BLaER1 treated with 17β-estradiol and CSF1 and Interleukin-3, amounts not matched to agents 10 nM and 100 nM (cell line): ENCODE measurements around the gene KCNH2.
"Not testable (repeated sequence)": the region's sequence is repeated elsewhere in the genome, so short reads cannot be mapped to it uniquely, and the experiment has no call there.

Experiments
- H3K27ac ChIP-seq, 11 experiments: shearing (Covaris generic); formaldehyde crosslinking; 2 replicates each; pipeline ENCODE4 v1.8.1; 2022
- H3K27me3 ChIP-seq, 11 experiments: shearing (Covaris generic); formaldehyde crosslinking; 2 replicates each; pipeline ENCODE4 v1.8.1; 2022
- H3K36me3 ChIP-seq, 11 experiments: shearing (Covaris generic); formaldehyde crosslinking; 2 replicates each; pipeline ENCODE4 v1.8.1; 2022
- H3K4me1 ChIP-seq, 10 experiments: shearing (Covaris generic); formaldehyde crosslinking; 2 replicates each; pipeline ENCODE4 v1.8.1; 2022
- H3K4me2 ChIP-seq, 11 experiments: shearing (Covaris generic); formaldehyde crosslinking; 2 replicates each; pipeline ENCODE4 v1.8.1; 2022
- H3K4me3 ChIP-seq, 10 experiments: shearing (Covaris generic); formaldehyde crosslinking; 2 replicates each; pipeline ENCODE4 v1.8.1; 2022
- H3K9ac ChIP-seq, 11 experiments: shearing (Covaris generic); formaldehyde crosslinking; 2 replicates each; pipeline ENCODE4 v1.8.1; 2022
- H3K9me3 ChIP-seq, 11 experiments: shearing (Covaris generic); formaldehyde crosslinking; replicated peaks in 1 of 11; 2 replicates each; pipeline ENCODE4 v1.8.1; 2022
- H4K20me1 ChIP-seq, 11 experiments: shearing (Covaris generic); formaldehyde crosslinking; 2 replicates each; pipeline ENCODE4 v1.8.1; 2022
- Cebpa-rat ChIP-seq, 11 experiments: shearing (Covaris generic); IDR thresholded peaks; 2 replicates each; pipeline ENCODE4 v1.8.1; 2022

Gene KCNH2

GRCh38 chr7:150917969-150918368 is 60.2 kb downstream of the KCNH2 start:
- Histone ChIP-seq H3K4me1 (peaks cover 0 to 24% (median 11%) of the 10 kb centered on the region in 10 experiments; a peak in 12 of 20 replicates), H3K9ac (no peak overlapping the region), H3K36me3 (no peaks in the 10 kb centered on the region), H3K27me3 (no peaks in the 10 kb centered on the region), H3K4me3 (no peak overlapping the region), H3K9me3 (no peaks in the 10 kb centered on the region), H4K20me1 (no peaks in the 10 kb centered on the region; a peak in 1 of 22 replicates), H3K27ac (no peak overlapping the region), H3K4me2 (no peak overlapping the region)
- TF ChIP-seq Cebpa-rat (IDR thresholded peaks at IDR 0.05), result no peak

GRCh38 chr7:150916670-150917069 is 61.5 kb downstream of the KCNH2 start:
- Histone ChIP-seq H3K4me2 (no peak overlapping the region), H3K4me1 (peaks cover 0 to 22% (median 10%) of the 10 kb centered on the region in 10 experiments; a peak in 12 of 20 replicates), H3K27ac (no peak overlapping the region), H4K20me1 (no peaks in the 10 kb centered on the region; a peak in 1 of 22 replicates), H3K9me3 (no peaks in the 10 kb centered on the region), H3K4me3 (no peak overlapping the region), H3K9ac (no peak overlapping the region), H3K27me3 (no peaks in the 10 kb centered on the region), H3K36me3 (no peaks in the 10 kb centered on the region)
- TF ChIP-seq Cebpa-rat (IDR thresholded peaks at IDR 0.05), result no peak

GRCh38 chr7:150914966-150915365 is 63.2 kb downstream of the KCNH2 start:
- H3K4me1 ChIP-seq, result peaks cover 0 to 16% (median 5%) of the 10 kb centered on the region in 10 experiments; a peak in 11 of 20 replicates
- no peak for TF ChIP-seq Cebpa-rat (IDR thresholded peaks at IDR 0.05)
- no peak overlapping the region for H3K27ac ChIP-seq
- no peaks in the 10 kb centered on the region for H3K27me3 ChIP-seq
- no peaks in the 10 kb centered on the region for H3K36me3 ChIP-seq
- H3K4me2 ChIP-seq, result no peak overlapping the region
- H3K9ac ChIP-seq, result no peak overlapping the region
- no peak overlapping the region for H3K4me3 ChIP-seq
- H4K20me1 ChIP-seq, result no peaks in the 10 kb centered on the region; a peak in 1 of 22 replicates
- H3K9me3 ChIP-seq, result no peaks in the 10 kb centered on the region

GRCh38 chr7:150914196-150914595 is 63.9 kb downstream of the KCNH2 start:
- Histone ChIP-seq H3K9me3 (no peaks in the 10 kb centered on the region), H3K27ac (no peak overlapping the region), H3K4me2 (peak overlapping the region in 2 of 11 experiments; percentile 3 to 26; a peak in 2 of 22 replicates), H3K27me3 (no peaks in the 10 kb centered on the region), H3K4me3 (no peak overlapping the region), H3K36me3 (no peaks in the 10 kb centered on the region), H4K20me1 (no peaks in the 10 kb centered on the region; a peak in 1 of 22 replicates), H3K9ac (no peak overlapping the region), H3K4me1 (peaks cover 0 to 17% (median 6%) of the 10 kb centered on the region in 10 experiments; a peak in 12 of 20 replicates)
- no peak for TF ChIP-seq Cebpa-rat (IDR thresholded peaks at IDR 0.05)

- Histone ChIP-seq H3K27ac (no peak overlapping the region), H3K4me1 (peaks cover 0 to 22% (median 9%) of the 10 kb centered on the region in 10 experiments; a peak in 12 of 20 replicates), H3K4me3 (no peak overlapping the region), H3K9ac (no peak overlapping the region), H3K36me3 (no peaks in the 10 kb centered on the region), H3K27me3 (no peaks in the 10 kb centered on the region), H3K4me2 (no peak overlapping the region), H3K9me3 (no peaks in the 10 kb centered on the region), H4K20me1 (no peaks in the 10 kb centered on the region; a peak in 1 of 22 replicates)
- TF ChIP-seq Cebpa-rat (IDR thresholded peaks at IDR 0.05), result no peak
Observed at GRCh38 chr7:150912427-150912826, 65.7 kb downstream of the KCNH2 start.

GRCh38 chr7:150911590-150912267 is 66.4 kb downstream of the KCNH2 start:
- Histone ChIP-seq H3K36me3 (no peaks in the 10 kb centered on the region), H3K4me2 (no peak overlapping the region), H3K27ac (no peak overlapping the region), H3K9me3 (no peaks in the 10 kb centered on the region), H4K20me1 (no peaks in the 10 kb centered on the region; a peak in 1 of 22 replicates), H3K4me1 (peaks cover 0 to 22% (median 9%) of the 10 kb centered on the region in 10 experiments; a peak in 12 of 20 replicates), H3K4me3 (no peak overlapping the region), H3K27me3 (no peaks in the 10 kb centered on the region), H3K9ac (no peak overlapping the region)
- TF ChIP-seq Cebpa-rat (IDR thresholded peaks at IDR 0.05), result no peak

GRCh38 chr7:150910996-150911422 is 67.1 kb downstream of the KCNH2 start:
- no peak overlapping the region for H3K27ac ChIP-seq

GRCh38 chr7:150910305-150910995 is 67.7 kb downstream of the KCNH2 start:
- peaks cover 0 to 22% (median 9%) of the 10 kb centered on the region in 10 experiments; a peak in 12 of 20 replicates for H3K4me1 ChIP-seq
- not testable (repeated sequence) for H3K27me3 ChIP-seq, H3K4me2 ChIP-seq, H3K9ac ChIP-seq, H4K20me1 ChIP-seq, H3K9me3 ChIP-seq, H3K4me3 ChIP-seq, H3K36me3 ChIP-seq, H3K27ac ChIP-seq

More at GRCh38 chr7:150910996-150911422, 67.1 kb downstream of the KCNH2 start:
- Histone ChIP-seq H3K9ac (no peak overlapping the region), H4K20me1 (no peaks in the 10 kb centered on the region), H3K4me3 (no peak overlapping the region), H3K4me1 (peaks cover 0 to 22% (median 9%) of the 10 kb centered on the region in 10 experiments; a peak in 12 of 20 replicates), H3K9me3 (no peaks in the 10 kb centered on the region), H3K27me3 (no peaks in the 10 kb centered on the region), H3K36me3 (no peaks in the 10 kb centered on the region), H3K4me2 (no peak overlapping the region)
- TF ChIP-seq Cebpa-rat (IDR thresholded peaks at IDR 0.05), result no peak

GRCh38 chr7:150909200-150909995 is 68.7 kb downstream of the KCNH2 start:
- Histone ChIP-seq H3K9me3 (no peaks in the 10 kb centered on the region), H3K4me1 (peaks cover 0 to 22% (median 9%) of the 10 kb centered on the region in 10 experiments; a peak in 13 of 20 replicates), H4K20me1 (no peaks in the 10 kb centered on the region), H3K27ac (no peak overlapping the region), H3K4me3 (no peak overlapping the region), H3K36me3 (no peaks in the 10 kb centered on the region), H3K9ac (no peak overlapping the region), H3K27me3 (no peaks in the 10 kb centered on the region), H3K4me2 (peak overlapping the region in 6 of 11 experiments; percentile 0 to 33 (median 23); a peak in 7 of 22 replicates)
- no peak for TF ChIP-seq Cebpa-rat (IDR thresholded peaks at IDR 0.05)
